HUDEP-2 (cell line): ENCODE measurements around the gene LRRC8A.
"Not testable (repeated sequence)": the region's sequence is repeated elsewhere in the genome, so short reads cannot be mapped to it uniquely, and the experiment has no call there.

ENCODE experiments used
- DNase-seq, 76 experiments: peaks; one replicate each; lab custom pipeline; 2025; ENCODE audit not compliant: unreplicated experiment in 76 of 76; lab: John Stamatoyannopoulos, UW

The LRRC8A gene

GRCh38 chr9:128881884-128882676, at the start of gene LRRC8A, which contains the start of gene KYAT1:
Gene LRRC8A, plus strand, starts transcription at chr9:128882133. Its CDS starts 25,032 bp downstream, at chr9:128907165.
Gene KYAT1, minus strand, starts transcription at chr9:128881950. Its CDS starts 36,545 bp downstream, at chr9:128845405.
- peak in 75 of 76 experiments; percentile 39 to 97 (median 93) for DNase-seq

GRCh38 chr9:128833696-128834095, 48.2 kb upstream of the LRRC8A start:
- no peak for DNase-seq

DNA sequence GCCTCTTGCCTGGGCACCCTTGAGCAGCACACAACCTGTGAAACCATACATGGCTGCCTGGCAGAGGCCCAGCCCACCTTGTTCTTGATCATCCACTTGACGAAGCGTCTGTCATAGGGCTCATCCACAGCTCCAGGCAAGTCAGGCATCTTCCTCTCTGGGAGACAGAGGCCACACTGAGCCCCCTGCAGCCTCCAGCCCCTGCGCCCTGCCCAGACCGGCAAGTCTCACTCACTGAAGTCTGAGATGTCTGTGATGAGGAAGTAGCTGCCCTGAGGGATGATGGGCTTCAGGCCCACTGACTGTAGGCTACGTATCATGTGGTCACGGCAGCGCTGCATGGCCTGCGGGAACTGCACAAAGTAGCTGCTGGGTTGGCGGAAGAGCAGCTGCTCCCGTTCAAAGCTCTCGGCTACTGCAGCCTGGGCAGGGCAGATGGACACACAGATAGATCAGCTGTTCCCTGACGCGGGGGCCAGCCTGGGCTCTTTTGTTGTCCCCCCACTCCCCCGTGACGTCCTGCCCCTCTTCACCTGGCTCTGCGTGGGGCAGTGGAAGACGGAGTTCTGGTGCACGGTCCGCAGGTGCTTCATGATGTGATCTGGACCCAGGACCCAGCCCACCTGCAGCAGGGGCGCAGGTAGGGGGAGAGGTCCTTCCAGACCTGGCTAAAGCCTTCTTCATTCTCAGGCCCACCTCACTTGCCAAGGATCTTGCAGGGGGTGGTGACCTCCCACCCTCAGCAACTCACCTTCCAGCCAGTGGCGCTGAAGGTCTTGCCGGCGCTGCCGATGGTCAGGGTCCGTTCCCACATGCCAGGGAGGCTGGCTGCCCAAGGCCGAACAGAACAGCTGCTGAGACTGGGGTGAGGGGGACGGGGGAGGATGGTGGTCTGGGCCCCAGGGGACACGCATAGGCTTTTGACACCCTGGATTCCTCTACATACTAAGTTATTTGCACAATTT, 46.4 kb upstream of the LRRC8A start:
- DNase-seq = no peak

GRCh38 chr9:128836509-128837145, 45.3 kb upstream of the LRRC8A start:
- no peak for DNase-seq

DNA sequence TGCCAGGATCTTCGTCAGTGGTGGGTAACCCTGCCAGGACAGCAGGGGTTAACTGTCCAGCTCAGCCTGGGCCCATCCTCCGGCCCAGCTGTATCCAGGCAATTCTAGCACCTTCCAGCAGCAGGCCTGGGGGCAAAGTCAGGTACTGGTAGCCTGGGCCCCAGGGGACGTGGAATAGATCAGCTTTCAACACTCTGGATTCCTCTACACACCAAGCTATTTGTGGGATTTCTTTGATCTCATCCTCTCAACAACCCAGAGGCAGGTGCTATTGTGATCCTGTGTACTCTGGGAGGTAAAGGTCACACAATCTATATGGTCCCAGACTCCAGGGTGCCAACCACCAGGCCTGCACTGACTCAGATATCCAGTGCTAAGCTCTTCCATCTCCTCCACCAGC, 43.6 kb upstream of the LRRC8A start:
- no peak for DNase-seq

DNA sequence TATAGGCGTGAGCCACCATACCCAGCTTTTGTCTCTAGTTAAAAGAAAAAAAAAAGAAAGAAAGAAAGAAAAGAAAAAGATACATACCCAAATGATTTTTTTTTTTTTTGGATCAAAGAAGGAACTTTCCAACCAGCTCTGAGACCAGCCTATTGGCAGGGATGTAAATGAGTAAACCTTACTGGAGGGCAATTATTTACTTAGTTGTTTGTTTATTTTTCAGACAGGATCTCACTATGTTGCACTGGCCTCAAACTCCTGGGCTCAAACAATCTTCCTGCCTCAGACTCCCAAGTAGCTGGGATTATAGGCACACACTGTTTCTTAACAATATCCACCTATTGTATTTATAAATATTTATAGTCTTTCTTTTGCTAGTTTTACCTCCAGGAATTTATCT, 41.4 kb upstream of the LRRC8A start:
- DNase-seq = no peak

- DNase-seq = no peak
Measured at GRCh38 chr9:128841694-128842492, 40.0 kb upstream of the LRRC8A start.

DNA sequence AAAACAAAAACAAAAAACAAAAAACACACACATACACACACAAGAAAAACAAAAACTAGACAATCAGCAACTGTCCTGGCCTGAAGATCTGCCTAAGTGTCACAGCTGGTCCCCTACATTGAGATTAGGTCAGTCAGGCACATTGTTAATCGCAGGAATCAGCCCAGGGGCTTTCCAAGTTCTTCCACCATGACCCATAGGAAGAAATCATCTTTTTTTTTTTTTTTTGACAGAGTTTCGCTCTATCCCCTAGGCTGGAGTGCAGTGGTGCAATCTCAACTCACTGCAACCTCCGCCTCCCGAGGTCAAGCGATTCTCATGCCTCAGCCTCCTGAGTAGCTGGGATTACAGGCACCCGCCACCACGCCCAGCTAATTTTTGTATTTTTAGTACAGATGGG, 38.8 kb upstream of the LRRC8A start:
- not testable (repeated sequence) for DNase-seq

- no peak for DNase-seq
Measured at GRCh38 chr9:128845186-128845931, 36.6 kb upstream of the LRRC8A start.

DNA sequence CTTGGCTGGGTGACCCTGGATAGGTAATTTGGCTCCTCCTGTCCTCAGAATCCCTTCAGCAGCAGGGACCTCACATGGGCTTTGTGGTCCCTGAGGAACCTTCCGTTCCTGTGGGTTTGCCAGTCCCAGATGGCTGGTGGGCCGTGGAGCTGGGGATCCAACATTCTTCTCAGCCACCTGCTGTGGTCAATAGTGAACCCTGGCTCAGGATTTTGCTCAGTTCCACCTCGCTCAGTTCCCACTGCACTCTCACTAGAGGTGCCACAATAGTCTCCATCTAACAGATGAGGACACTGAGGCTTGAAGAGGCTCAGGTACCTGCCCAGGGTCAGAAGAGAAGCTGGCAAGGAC, 35.3 kb upstream of the LRRC8A start:
- no peak for DNase-seq

- no peak for DNase-seq
Measured at GRCh38 chr9:128847803-128848202, 34.1 kb upstream of the LRRC8A start.

GRCh38 chr9:128851024-128851423, 30.9 kb upstream of the LRRC8A start:
- DNase-seq = not testable (repeated sequence)

GRCh38 chr9:128851779-128852600, 29.9 kb upstream of the LRRC8A start:
- DNase-seq = peak in 38 of 76 experiments; percentile 3 to 65 (median 28)

DNA sequence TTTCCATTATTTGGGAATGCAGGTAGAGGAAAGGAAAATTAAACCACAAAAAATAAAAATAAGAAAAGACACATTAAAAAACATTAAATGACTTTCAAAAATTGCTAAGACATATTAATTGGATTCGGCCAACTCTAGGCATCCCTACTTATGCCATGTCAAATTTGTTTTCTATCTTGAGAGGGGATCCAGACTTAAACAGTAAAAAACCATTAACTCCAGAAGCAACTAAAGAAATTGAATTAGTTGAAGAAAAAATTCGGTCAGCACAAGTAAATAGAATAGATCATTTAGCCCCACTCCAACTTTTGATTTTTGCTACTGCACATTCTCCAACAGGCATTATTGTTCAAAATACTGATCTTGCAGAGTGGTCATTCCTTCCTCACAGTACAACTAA, 29.3 kb upstream of the LRRC8A start:
- not testable (repeated sequence) for DNase-seq

GRCh38 chr9:128854454-128854853, 27.5 kb upstream of the LRRC8A start:
- DNase-seq = not testable (repeated sequence)

GRCh38 chr9:128858476-128858875, 23.5 kb upstream of the LRRC8A start:
- not testable (repeated sequence) for DNase-seq

DNA sequence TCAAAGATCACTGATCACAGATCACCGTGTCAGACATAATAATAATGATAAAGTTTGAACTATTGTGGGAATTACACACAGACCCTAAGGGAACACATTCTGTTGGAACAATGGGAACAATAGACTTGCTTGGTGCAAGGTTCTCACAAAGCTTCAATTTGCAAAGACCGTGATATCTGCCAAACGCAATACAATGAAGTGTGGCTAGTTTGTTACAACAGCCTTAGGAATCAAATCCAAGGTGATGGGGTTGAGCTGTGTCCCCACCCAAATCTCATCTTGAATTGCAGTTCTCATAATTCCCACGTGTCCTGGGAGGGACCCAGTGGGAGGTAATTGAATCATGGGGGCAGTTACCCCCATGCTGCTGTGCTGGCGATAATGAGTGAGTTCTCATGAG, 21.0 kb upstream of the LRRC8A start:
- no peak for DNase-seq

- DNase-seq = no peak
Measured at GRCh38 chr9:128861501-128861900, 20.4 kb upstream of the LRRC8A start.
